ENCODE results near the gene IL17REL.

IL17REL gene

DNA sequence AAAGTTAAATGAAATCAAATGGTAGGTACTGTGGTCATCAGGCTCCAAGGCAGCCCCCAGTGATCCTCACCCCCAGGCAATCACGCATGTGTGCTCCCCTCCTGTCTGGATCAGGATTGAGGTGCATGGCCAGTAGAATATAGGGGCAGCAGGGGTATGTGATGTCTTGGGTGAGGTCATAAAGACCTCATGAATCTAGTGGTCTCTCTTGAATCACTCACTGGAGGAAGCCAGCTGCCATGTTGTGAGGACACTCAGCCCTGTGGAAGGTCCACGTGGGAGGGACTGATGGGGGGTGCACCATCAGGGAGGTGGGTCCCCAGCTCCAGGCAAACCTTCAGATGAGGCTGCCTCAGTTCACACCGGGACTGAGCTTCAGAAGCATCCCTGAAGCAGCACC, 6.8 kb upstream of the IL17REL start:
- TF ChIP-seq, protein P1, sequence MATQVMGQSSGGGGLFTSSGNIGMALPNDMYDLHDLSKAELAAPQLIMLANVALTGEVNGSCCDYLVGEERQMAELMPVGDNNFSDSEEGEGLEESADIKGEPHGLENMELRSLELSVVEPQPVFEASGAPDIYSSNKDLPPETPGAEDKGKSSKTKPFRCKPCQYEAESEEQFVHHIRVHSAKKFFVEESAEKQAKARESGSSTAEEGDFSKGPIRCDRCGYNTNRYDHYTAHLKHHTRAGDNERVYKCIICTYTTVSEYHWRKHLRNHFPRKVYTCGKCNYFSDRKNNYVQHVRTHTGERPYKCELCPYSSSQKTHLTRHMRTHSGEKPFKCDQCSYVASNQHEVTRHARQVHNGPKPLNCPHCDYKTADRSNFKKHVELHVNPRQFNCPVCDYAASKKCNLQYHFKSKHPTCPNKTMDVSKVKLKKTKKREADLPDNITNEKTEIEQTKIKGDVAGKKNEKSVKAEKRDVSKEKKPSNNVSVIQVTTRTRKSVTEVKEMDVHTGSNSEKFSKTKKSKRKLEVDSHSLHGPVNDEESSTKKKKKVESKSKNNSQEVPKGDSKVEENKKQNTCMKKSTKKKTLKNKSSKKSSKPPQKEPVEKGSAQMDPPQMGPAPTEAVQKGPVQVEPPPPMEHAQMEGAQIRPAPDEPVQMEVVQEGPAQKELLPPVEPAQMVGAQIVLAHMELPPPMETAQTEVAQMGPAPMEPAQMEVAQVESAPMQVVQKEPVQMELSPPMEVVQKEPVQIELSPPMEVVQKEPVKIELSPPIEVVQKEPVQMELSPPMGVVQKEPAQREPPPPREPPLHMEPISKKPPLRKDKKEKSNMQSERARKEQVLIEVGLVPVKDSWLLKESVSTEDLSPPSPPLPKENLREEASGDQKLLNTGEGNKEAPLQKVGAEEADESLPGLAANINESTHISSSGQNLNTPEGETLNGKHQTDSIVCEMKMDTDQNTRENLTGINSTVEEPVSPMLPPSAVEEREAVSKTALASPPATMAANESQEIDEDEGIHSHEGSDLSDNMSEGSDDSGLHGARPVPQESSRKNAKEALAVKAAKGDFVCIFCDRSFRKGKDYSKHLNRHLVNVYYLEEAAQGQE (IDR thresholded peaks at IDR 0.05; ENCODE audit: insufficient replicate concordance, low read depth), result no peak
- TF ChIP-seq, protein P2, sequence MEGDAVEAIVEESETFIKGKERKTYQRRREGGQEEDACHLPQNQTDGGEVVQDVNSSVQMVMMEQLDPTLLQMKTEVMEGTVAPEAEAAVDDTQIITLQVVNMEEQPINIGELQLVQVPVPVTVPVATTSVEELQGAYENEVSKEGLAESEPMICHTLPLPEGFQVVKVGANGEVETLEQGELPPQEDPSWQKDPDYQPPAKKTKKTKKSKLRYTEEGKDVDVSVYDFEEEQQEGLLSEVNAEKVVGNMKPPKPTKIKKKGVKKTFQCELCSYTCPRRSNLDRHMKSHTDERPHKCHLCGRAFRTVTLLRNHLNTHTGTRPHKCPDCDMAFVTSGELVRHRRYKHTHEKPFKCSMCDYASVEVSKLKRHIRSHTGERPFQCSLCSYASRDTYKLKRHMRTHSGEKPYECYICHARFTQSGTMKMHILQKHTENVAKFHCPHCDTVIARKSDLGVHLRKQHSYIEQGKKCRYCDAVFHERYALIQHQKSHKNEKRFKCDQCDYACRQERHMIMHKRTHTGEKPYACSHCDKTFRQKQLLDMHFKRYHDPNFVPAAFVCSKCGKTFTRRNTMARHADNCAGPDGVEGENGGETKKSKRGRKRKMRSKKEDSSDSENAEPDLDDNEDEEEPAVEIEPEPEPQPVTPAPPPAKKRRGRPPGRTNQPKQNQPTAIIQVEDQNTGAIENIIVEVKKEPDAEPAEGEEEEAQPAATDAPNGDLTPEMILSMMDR (IDR thresholded peaks at IDR 0.05; ENCODE audit: insufficient read depth, low read length), result no peak
- TF ChIP-seq GABPA (IDR thresholded peaks at IDR 0.05; ENCODE audit: low read depth) (no peak), POLR2AphosphoS5 (IDR thresholded peaks at IDR 0.05; ENCODE audit: low read depth) (no peak), SPI1 (IDR thresholded peaks at IDR 0.05; ENCODE audit: borderline replicate concordance, low read depth) (no peak)
- Histone ChIP-seq H3K4me3 (replicated peaks; ENCODE audit: insufficient read depth, low read length) (no peak overlapping the region), H3K27ac (replicated peaks) (no peak overlapping the region), H3K27me3 (ENCODE audit: insufficient read depth, poor library complexity, severe bottlenecking) (peaks cover 24% of the 10 kb centered on the region)
- no peak for DNase-seq (ENCODE audit: low read depth in 1 of 2, low spot score in 1 of 2)

DNA sequence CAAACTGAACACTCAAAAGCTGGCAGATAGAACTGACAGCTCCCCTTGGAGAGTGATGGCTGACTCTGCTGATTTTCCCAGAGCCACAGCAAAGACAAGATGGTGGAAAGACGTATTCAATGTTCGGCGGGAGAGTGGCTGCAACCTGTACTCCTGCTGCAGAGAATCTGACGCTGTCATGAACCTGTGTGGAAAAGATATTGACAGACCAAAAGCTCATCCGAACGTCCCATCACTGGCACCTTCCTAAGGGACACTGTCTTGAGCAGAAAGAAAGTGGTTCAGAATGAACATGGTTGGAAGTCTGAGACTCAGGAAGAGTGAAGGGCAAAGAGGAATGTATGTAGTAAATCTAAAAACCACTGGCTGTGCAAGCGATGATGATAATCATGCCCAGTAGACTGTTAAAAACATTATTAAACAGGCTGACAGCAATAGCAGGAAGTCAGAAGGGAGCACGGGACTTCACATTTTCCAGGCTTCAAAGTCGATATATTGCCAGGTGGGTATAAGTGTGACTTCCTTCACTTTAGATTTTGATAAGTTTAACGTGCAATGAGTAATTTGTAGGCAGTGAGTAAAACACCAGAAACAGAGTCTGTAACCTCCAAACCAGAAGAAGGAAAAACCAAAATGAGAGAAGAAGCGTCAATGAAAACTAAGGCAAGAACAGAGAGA, 6.2 kb upstream of the IL17REL start:
- H3K27me3 ChIP-seq (ENCODE audit: insufficient read depth, poor library complexity, severe bottlenecking), result peaks cover 30% of the 10 kb centered on the region
- TF ChIP-seq, protein P1 (IDR thresholded peaks at IDR 0.05; ENCODE audit: insufficient replicate concordance, low read depth), result no peak
- no peak for DNase-seq (ENCODE audit: low read depth in 1 of 2, low spot score in 1 of 2)
- no peak overlapping the region for H3K27ac ChIP-seq (replicated peaks)
- H3K4me3 ChIP-seq (replicated peaks; ENCODE audit: insufficient read depth, low read length), result no peak overlapping the region

DNA sequence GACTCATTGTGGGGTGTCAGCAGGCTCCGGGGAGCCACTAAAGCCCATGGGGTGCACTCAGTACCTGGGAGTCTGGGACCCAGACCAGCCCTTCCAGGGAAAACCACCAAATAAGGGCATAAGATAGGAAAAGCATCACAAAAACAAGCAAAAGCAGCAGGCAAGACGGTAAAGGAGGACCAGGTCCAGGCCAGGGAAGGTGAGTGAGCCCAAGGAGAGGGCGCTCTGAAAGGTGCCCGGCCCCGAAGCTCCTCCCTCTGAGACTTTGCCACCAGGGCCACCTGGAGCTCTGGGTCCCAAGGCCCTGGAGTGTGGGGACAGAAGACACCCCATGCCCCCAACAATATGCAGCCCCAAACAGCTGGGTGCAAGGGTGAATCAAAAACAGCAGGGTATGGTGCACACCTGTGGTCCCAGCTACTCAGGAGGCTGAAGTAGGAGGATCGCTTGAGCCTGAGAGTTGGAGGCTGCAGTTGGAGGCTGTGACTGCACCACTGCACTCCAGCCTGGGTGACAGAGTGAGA, 5.2 kb upstream of the IL17REL start:
- Histone ChIP-seq H3K4me3 (replicated peaks; ENCODE audit: insufficient read depth, low read length) (no peak overlapping the region), H3K27me3 (ENCODE audit: insufficient read depth, poor library complexity, severe bottlenecking) (peaks cover 37% of the 10 kb centered on the region), H3K27ac (replicated peaks) (no peak overlapping the region)
- no peak for DNase-seq (ENCODE audit: low read depth in 1 of 2, low spot score in 1 of 2)
- no peak for TF ChIP-seq SPI1 (IDR thresholded peaks at IDR 0.05; ENCODE audit: borderline replicate concordance, low read depth)
- TF ChIP-seq, protein P2 (IDR thresholded peaks at IDR 0.05; ENCODE audit: insufficient read depth, low read length), result no peak
- TF ChIP-seq, protein P1 (IDR thresholded peaks at IDR 0.05; ENCODE audit: insufficient replicate concordance, low read depth), result no peak
- no peak for TF ChIP-seq POLR2AphosphoS5 (IDR thresholded peaks at IDR 0.05; ENCODE audit: low read depth)
- TF ChIP-seq GABPA (IDR thresholded peaks at IDR 0.05; ENCODE audit: low read depth), result no peak

All from HL-60 (cell line).